GM21367 (cell line): Measurements from ENCODE around the gene PPRC1.

ENCODE experiments used
- ATAC-seq: cut with Tn5 transposase; IDR thresholded peaks from one replicate; pipeline ENCODE4 v1.9.1; 2021; ENCODE audit not compliant: unreplicated experiment

The PPRC1 gene

GRCh38 chr10:102132563-102133372 lies at the start of gene PPRC1:
Gene PPRC1, plus strand, starts transcription at chr10:102133040. Its CDS starts 29 bp downstream, at chr10:102133069.
- ATAC-seq, result peak; percentile 81

GRCh38 chr10:102083541-102083940 lies 49.3 kb upstream of the PPRC1 start:
- no peak for ATAC-seq

- no peak for ATAC-seq
Measured at GRCh38 chr10:102085336-102085735, 47.5 kb upstream of the PPRC1 start.

GRCh38 chr10:102086196-102086595 lies 46.6 kb upstream of the PPRC1 start:
- ATAC-seq, result no peak

- no peak for ATAC-seq
Measured at GRCh38 chr10:102090772-102091171, 42.1 kb upstream of the PPRC1 start.

GRCh38 chr10:102096449-102096848 lies 36.4 kb upstream of the PPRC1 start:
- ATAC-seq, result no peak

GRCh38 chr10:102101152-102101551 lies 31.7 kb upstream of the PPRC1 start:
- no peak for ATAC-seq

GRCh38 chr10:102102421-102102820 lies 30.4 kb upstream of the PPRC1 start:
- ATAC-seq, result no peak

- ATAC-seq, result no peak
Measured at GRCh38 chr10:102106998-102107397, 25.8 kb upstream of the PPRC1 start.

- ATAC-seq, result no peak
Measured at GRCh38 chr10:102109166-102110116, 23.4 kb upstream of the PPRC1 start.

- no peak for ATAC-seq
Measured at GRCh38 chr10:102111276-102111675, 21.6 kb upstream of the PPRC1 start.

GRCh38 chr10:102112210-102112817 lies 20.5 kb upstream of the PPRC1 start:
- no peak for ATAC-seq

- no peak for ATAC-seq
Measured at GRCh38 chr10:102113261-102113955, 19.4 kb upstream of the PPRC1 start.

- ATAC-seq, result no peak
Measured at GRCh38 chr10:102113956-102114857, 18.6 kb upstream of the PPRC1 start.

GRCh38 chr10:102114861-102115618 lies 17.8 kb upstream of the PPRC1 start:
- peak; percentile 42 for ATAC-seq

GRCh38 chr10:102115775-102116174 lies 17.1 kb upstream of the PPRC1 start:
- ATAC-seq, result no peak

GRCh38 chr10:102116656-102117055 lies 16.2 kb upstream of the PPRC1 start:
- ATAC-seq, result no peak

- no peak for ATAC-seq
Measured at GRCh38 chr10:102117391-102118159, 15.3 kb upstream of the PPRC1 start.
